Umbilical cord (tissue), 2 donors: Measurements from ENCODE around the gene HECTD1. TPM values are rescaled to one million over a fixed set of nuclear protein-coding genes. Genes with fewer than 3 reads are reported as not detected.
"Not testable (repeated sequence)": the region's sequence is repeated elsewhere in the genome, so short reads cannot be mapped to it uniquely, and the experiment has no call there.

Experiments
- DNase-seq: peaks from one replicate; pipeline ENCODE4 v3.0.0-alpha.2; 2015; ENCODE audit warnings: low spot score
- total RNA-seq: library from RNA; depleted of rRNA; stranded (reverse); fragments of >200 nt; gene quantifications from one replicate; pipeline ENCODE4 v1.2.3, GENCODE V29; 2014; ENCODE audit warnings: low replicate concordance; ENCODE audit not compliant: insufficient read depth

HECTD1 gene
- 328 TPM for total RNA-seq

GRCh38 chr14:31207755-31208545 is at the start of gene HECTD1:
Gene HECTD1 (minus strand): TSS chr14:31207793. CDS start chr14:31205936, 1,857 bp downstream.
- peak; percentile 94 for DNase-seq

- no peak for DNase-seq
Measured at GRCh38 chr14:31257244-31257553, 49.6 kb upstream of the HECTD1 start.

GRCh38 chr14:31256534-31257243 is 49.1 kb upstream of the HECTD1 start:
- DNase-seq, result no peak

GRCh38 chr14:31255918-31256317 is 48.3 kb upstream of the HECTD1 start:
- not testable (repeated sequence) for DNase-seq

- no peak for DNase-seq
Measured at GRCh38 chr14:31255286-31255685, 47.7 kb upstream of the HECTD1 start.

GRCh38 chr14:31253746-31254471 is 46.3 kb upstream of the HECTD1 start:
- no peak for DNase-seq

- DNase-seq, result no peak
Measured at GRCh38 chr14:31252865-31253264, 45.3 kb upstream of the HECTD1 start.

GRCh38 chr14:31251028-31251958 is 43.7 kb upstream of the HECTD1 start:
- DNase-seq, result no peak

GRCh38 chr14:31244626-31245025 is 37.0 kb upstream of the HECTD1 start:
- no peak for DNase-seq

- DNase-seq, result no peak
Measured at GRCh38 chr14:31243860-31244259, 36.3 kb upstream of the HECTD1 start.

- DNase-seq, result not testable (repeated sequence)
Measured at GRCh38 chr14:31242161-31242940, 34.8 kb upstream of the HECTD1 start.

GRCh38 chr14:31241450-31242114 is 34.0 kb upstream of the HECTD1 start:
- no peak for DNase-seq

- no peak for DNase-seq
Measured at GRCh38 chr14:31239741-31240140, 32.1 kb upstream of the HECTD1 start.

- DNase-seq, result no peak
Measured at GRCh38 chr14:31235462-31235861, 27.9 kb upstream of the HECTD1 start.

GRCh38 chr14:31232081-31232480 is 24.5 kb upstream of the HECTD1 start:
- DNase-seq, result no peak

- DNase-seq, result not testable (repeated sequence)
Measured at GRCh38 chr14:31231272-31231671, 23.7 kb upstream of the HECTD1 start.

GRCh38 chr14:31230573-31230958 is 23.0 kb upstream of the HECTD1 start:
- DNase-seq, result no peak

GRCh38 chr14:31229638-31230572 is 22.3 kb upstream of the HECTD1 start:
- DNase-seq, result peak; percentile 50

GRCh38 chr14:31229009-31229408 is 21.4 kb upstream of the HECTD1 start:
- no peak for DNase-seq
